SHP77 treated with DMSO at 0.1 percent for 48 hours (cell line): ENCODE results near the gene CCDC134.
A peak's percentile ranks its signal among the peaks of the same experiment; 100 is the strongest.

Source experiments
- DNase-seq: peaks from one replicate; lab custom pipeline; 2025; lab: John Stamatoyannopoulos, UW

CCDC134 gene

GRCh38 chr22:41787331-41787730, 13.1 kb upstream of the CCDC134 start:
- DNase-seq, result no peak

- no peak for DNase-seq
Measured at GRCh38 chr22:41793871-41794270, 6.6 kb upstream of the CCDC134 start.

GRCh38 chr22:41798736-41799135, 1.7 kb upstream of the CCDC134 start:
- no peak for DNase-seq

GRCh38 chr22:41799486-41800347, 762 bp upstream of the CCDC134 start:
- DNase-seq, result no peak

GRCh38 chr22:41801147-41801819, 804 bp downstream of the CCDC134 start:
- no peak for DNase-seq

GRCh38 chr22:41801886-41802285, 1.4 kb downstream of the CCDC134 start:
- DNase-seq, result no peak

- DNase-seq, result no peak
Measured at GRCh38 chr22:41805639-41806038, 5.2 kb downstream of the CCDC134 start.

- no peak for DNase-seq
Measured at GRCh38 chr22:41808400-41808799, 7.9 kb downstream of the CCDC134 start.

GRCh38 chr22:41810022-41810421, 9.5 kb downstream of the CCDC134 start:
- no peak for DNase-seq

- no peak for DNase-seq
Measured at GRCh38 chr22:41812805-41813545, 12.5 kb downstream of the CCDC134 start.

GRCh38 chr22:41813726-41814410, 13.4 kb downstream of the CCDC134 start:
- no peak for DNase-seq

- DNase-seq, result no peak
Measured at GRCh38 chr22:41815716-41816115, 15.2 kb downstream of the CCDC134 start.

GRCh38 chr22:41816241-41816640, 15.8 kb downstream of the CCDC134 start:
- no peak for DNase-seq

GRCh38 chr22:41816871-41817270, 16.4 kb downstream of the CCDC134 start:
- DNase-seq, result no peak

GRCh38 chr22:41818011-41818410, 17.5 kb downstream of the CCDC134 start:
- no peak for DNase-seq

GRCh38 chr22:41818596-41818995, 18.1 kb downstream of the CCDC134 start:
- no peak for DNase-seq

- no peak for DNase-seq
Measured at GRCh38 chr22:41819257-41819656, 18.8 kb downstream of the CCDC134 start.

- DNase-seq, result no peak
Measured at GRCh38 chr22:41820447-41820846, 20.0 kb downstream of the CCDC134 start.

- no peak for DNase-seq
Measured at GRCh38 chr22:41821471-41822316, 21.2 kb downstream of the CCDC134 start.

GRCh38 chr22:41822317-41823057, 22.0 kb downstream of the CCDC134 start:
- peak; percentile 35 for DNase-seq
